Loucy (cell line): Measurements from ENCODE around the gene ZNF831.

Experiments used
- H2AFZ ChIP-seq: fragments of 200-600 bp; sonication (generic); 2 replicates; pipeline ENCODE4 v1.6.0; 2016; ENCODE audit warnings: antibody characterized with exemption, mild to moderate bottlenecking, low read length, moderate library complexity
- H3F3A ChIP-seq: fragments of 200-600 bp; 2 replicates; pipeline ENCODE4 v1.6.0; 2016; ENCODE audit warnings: antibody characterized with exemption, low read depth, mild to moderate bottlenecking
- H3K27me3 ChIP-seq: fragments of 200-600 bp; sonication (generic); 2 replicates; pipeline ENCODE4 v1.6.1; 2014; ENCODE audit warnings: low read length, mild to moderate bottlenecking; ENCODE audit not compliant: insufficient read depth, poor library complexity, severe bottlenecking
- H3K36me3 ChIP-seq: fragments of 200-600 bp; sonication (generic); 2 replicates; pipeline ENCODE4 v1.6.1; 2016; ENCODE audit warnings: low read length; ENCODE audit not compliant: insufficient read depth
- H3K4me1 ChIP-seq: fragments of 200-600 bp; sonication (generic); 2 replicates; pipeline ENCODE4 v1.5.1; 2014; ENCODE audit warnings: low read length, mild to moderate bottlenecking; ENCODE audit not compliant: insufficient read depth, poor library complexity, severe bottlenecking
- H3K4me2 ChIP-seq: fragments of 200-600 bp; sonication (generic); 2 replicates; pipeline ENCODE4 v1.6.0; 2014; ENCODE audit warnings: antibody characterized with exemption, low read length, low read depth, mild to moderate bottlenecking; ENCODE audit not compliant: poor library complexity, severe bottlenecking
- H3K4me3 ChIP-seq: fragments of 200-600 bp; sonication (generic); 2 replicates; pipeline ENCODE4 v1.5.1; 2014; ENCODE audit warnings: low read length, mild to moderate bottlenecking, mixed read lengths; ENCODE audit not compliant: poor library complexity, severe bottlenecking
- H3K79me2 ChIP-seq: fragments of 200-600 bp; sonication (generic); 2 replicates; pipeline ENCODE4 v1.6.1; 2014; ENCODE audit warnings: low read length; ENCODE audit not compliant: insufficient read depth
- H3K9ac ChIP-seq: fragments of 200-600 bp; sonication (generic); 2 replicates; pipeline ENCODE4 v1.6.0; 2014; ENCODE audit warnings: mild to moderate bottlenecking, low read depth, low read length, moderate library complexity; ENCODE audit not compliant: poor library complexity, severe bottlenecking
- H3K9me2 ChIP-seq: fragments of 200-600 bp; sonication (generic); replicated peaks from 2 replicates; pipeline ENCODE4 v1.6.1; 2016; ENCODE audit warnings: low read depth, low read length, mixed read lengths
- H3K9me3 ChIP-seq: fragments of 200-600 bp; sonication (generic); 2 replicates; pipeline ENCODE4 v1.6.1; 2014; ENCODE audit warnings: mild to moderate bottlenecking, antibody characterized with exemption, low read length, low read depth; ENCODE audit not compliant: insufficient read depth
- H4K20me1 ChIP-seq: fragments of 200-600 bp; sonication (generic); 2 replicates; pipeline ENCODE4 v1.6.0; 2014; ENCODE audit warnings: antibody characterized with exemption, low read length, mild to moderate bottlenecking; ENCODE audit not compliant: insufficient read depth, poor library complexity, severe bottlenecking
- CTCF ChIP-seq: fragments of 200-600 bp; sonication (generic); conservative IDR thresholded peaks from 2 replicates; pipeline ENCODE4 v1.5.1; 2014; ENCODE audit warnings: mild to moderate bottlenecking, antibody characterized with exemption, low read length
- EZH2phosphoT487 ChIP-seq: fragments of 200-600 bp; IDR thresholded peaks from 2 replicates; pipeline ENCODE4 v1.6.1; 2018; ENCODE audit warnings: antibody characterized with exemption, mild to moderate bottlenecking, moderate library complexity, borderline replicate concordance

Gene ZNF831

DNA sequence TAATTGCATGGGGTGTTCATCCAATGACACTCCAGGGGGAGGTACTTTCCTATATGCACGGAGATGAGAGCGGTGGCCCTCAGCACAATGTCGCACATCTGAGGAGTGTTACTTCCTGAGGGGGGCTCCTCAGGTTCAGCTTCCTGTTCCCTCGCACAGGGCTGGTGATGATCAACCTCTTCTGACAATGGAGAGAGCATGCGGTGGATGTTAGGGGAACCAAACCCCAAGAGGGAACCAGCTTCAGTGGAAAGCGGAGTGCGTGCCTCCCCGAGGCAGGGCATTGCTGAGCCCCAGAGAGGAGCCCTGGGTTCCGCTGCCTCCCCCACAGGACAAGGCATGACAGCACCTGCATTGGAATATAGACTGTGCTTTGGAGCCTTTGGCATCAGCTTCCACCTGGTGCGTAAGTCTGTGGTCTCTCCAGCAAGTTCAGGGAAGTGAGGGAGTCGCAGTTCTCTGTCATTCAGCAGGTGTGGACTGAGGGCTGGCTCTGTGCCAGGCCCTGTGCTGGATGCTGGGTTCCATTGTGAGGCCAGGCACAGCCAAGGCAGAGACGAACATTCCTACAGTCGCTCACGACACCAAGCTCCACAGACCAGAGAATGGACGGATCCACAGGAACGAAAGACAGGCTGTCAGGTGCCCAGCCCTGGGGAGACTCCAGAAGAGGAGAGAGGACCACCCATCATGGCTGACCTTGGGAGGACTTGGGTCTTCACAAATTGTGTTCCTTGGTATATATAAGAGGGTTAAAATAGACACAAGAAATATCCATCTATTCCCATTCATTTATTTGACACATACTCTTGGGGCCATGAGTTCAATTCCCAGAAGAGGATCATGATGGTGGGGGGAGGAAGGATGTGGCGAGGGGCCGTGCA, 3.9 kb upstream of the ZNF831 start:
- H3K27me3 ChIP-seq = no peaks in the 10 kb centered on the region

GRCh38 chr20:59160389-59161115, 3.1 kb upstream of the ZNF831 start:
- no peaks in the 10 kb centered on the region for H3F3A ChIP-seq
- TF ChIP-seq CTCF (no peak), EZH2phosphoT487 (no peak)
- H3K9me3 ChIP-seq = no peaks in the 10 kb centered on the region
- no peak overlapping the region for H2AFZ ChIP-seq
- H3K9ac ChIP-seq = no peak overlapping the region
- no peaks in the 10 kb centered on the region for H3K27me3 ChIP-seq
- H3K4me3 ChIP-seq = no peak overlapping the region
- H4K20me1 ChIP-seq = no peaks in the 10 kb centered on the region
- no peaks in the 10 kb centered on the region for H3K4me1 ChIP-seq
- no peaks in the 10 kb centered on the region for H3K36me3 ChIP-seq
- H3K79me2 ChIP-seq = no peaks in the 10 kb centered on the region
- H3K4me2 ChIP-seq = no peak overlapping the region
- H3K9me2 ChIP-seq = no peaks in the 10 kb centered on the region

More for the DNA sequence above, 3.9 kb upstream of the ZNF831 start:
- Histone ChIP-seq H3K4me1 (no peaks in the 10 kb centered on the region), H3F3A (no peaks in the 10 kb centered on the region), H3K79me2 (no peaks in the 10 kb centered on the region), H4K20me1 (no peaks in the 10 kb centered on the region), H3K4me2 (no peak overlapping the region), H3K9ac (no peak overlapping the region), H3K4me3 (no peak overlapping the region), H3K9me3 (no peaks in the 10 kb centered on the region), H2AFZ (no peak overlapping the region), H3K36me3 (no peaks in the 10 kb centered on the region), H3K9me2 (no peaks in the 10 kb centered on the region)
- no peak for TF ChIP-seq CTCF
- no peak for TF ChIP-seq EZH2phosphoT487

GRCh38 chr20:59161721-59162120, 1.9 kb upstream of the ZNF831 start:
- no peaks in the 10 kb centered on the region for H4K20me1 ChIP-seq
- no peaks in the 10 kb centered on the region for H3K79me2 ChIP-seq
- H3K9me3 ChIP-seq = no peaks in the 10 kb centered on the region
- TF ChIP-seq EZH2phosphoT487 (no peak), CTCF (no peak)
- H3K9ac ChIP-seq = no peak overlapping the region
- no peak overlapping the region for H3K4me3 ChIP-seq
- H3K9me2 ChIP-seq = no peaks in the 10 kb centered on the region
- H3K4me2 ChIP-seq = no peak overlapping the region
- no peak overlapping the region for H2AFZ ChIP-seq
- no peaks in the 10 kb centered on the region for H3K36me3 ChIP-seq
- H3F3A ChIP-seq = no peaks in the 10 kb centered on the region
- H3K4me1 ChIP-seq = no peaks in the 10 kb centered on the region
- H3K27me3 ChIP-seq = no peaks in the 10 kb centered on the region
